ENCODE data around the gene LUZP2.

Gene LUZP2

GRCh38 chr11:24731554-24731953, 234.7 kb downstream of the LUZP2 start:
- no peak for DNase-seq

GRCh38 chr11:24734742-24735237, 237.9 kb downstream of the LUZP2 start:
- no peak for DNase-seq

- DNase-seq, result no peak
Observed at GRCh38 chr11:24738972-24739371, 242.1 kb downstream of the LUZP2 start.

GRCh38 chr11:24739637-24740036, 242.8 kb downstream of the LUZP2 start:
- DNase-seq, result no peak

GRCh38 chr11:24747275-24748251, 250.7 kb downstream of the LUZP2 start:
- no peak for DNase-seq

GRCh38 chr11:24748261-24748660, 251.4 kb downstream of the LUZP2 start:
- no peak for DNase-seq

GRCh38 chr11:24754406-24754805, 257.6 kb downstream of the LUZP2 start:
- DNase-seq, result no peak

- no peak for DNase-seq
Observed at GRCh38 chr11:24755260-24755839, 258.5 kb downstream of the LUZP2 start.

- DNase-seq, result no peak
Observed at GRCh38 chr11:24759742-24760141, 262.9 kb downstream of the LUZP2 start.

GRCh38 chr11:24760681-24761080, 263.8 kb downstream of the LUZP2 start:
- DNase-seq, result no peak

- DNase-seq, result no peak
Observed at GRCh38 chr11:24762076-24762475, 265.2 kb downstream of the LUZP2 start.

- no peak for DNase-seq
Observed at GRCh38 chr11:24767411-24767810, 270.6 kb downstream of the LUZP2 start.

- DNase-seq, result no peak
Observed at GRCh38 chr11:24773322-24773721, 276.5 kb downstream of the LUZP2 start.

- DNase-seq, result no peak
Observed at GRCh38 chr11:24779791-24780190, 282.9 kb downstream of the LUZP2 start.

GRCh38 chr11:24781288-24781687, 284.4 kb downstream of the LUZP2 start:
- no peak for DNase-seq

GRCh38 chr11:24793479-24793878, 296.6 kb downstream of the LUZP2 start:
- DNase-seq, result no peak

GRCh38 chr11:24794064-24794463, 297.2 kb downstream of the LUZP2 start:
- DNase-seq, result no peak

- no peak for DNase-seq
Observed at GRCh38 chr11:24805671-24806070, 308.8 kb downstream of the LUZP2 start.

- DNase-seq, result no peak
Observed at GRCh38 chr11:24808173-24808572, 311.3 kb downstream of the LUZP2 start.

- DNase-seq, result no peak
Observed at GRCh38 chr11:24819006-24819405, 322.2 kb downstream of the LUZP2 start.

- DNase-seq, result no peak
Observed at GRCh38 chr11:24819863-24820434, 323.1 kb downstream of the LUZP2 start.

GRCh38 chr11:24820541-24820940, 323.7 kb downstream of the LUZP2 start:
- no peak for DNase-seq

- DNase-seq, result no peak
Observed at GRCh38 chr11:24828938-24829605, 332.2 kb downstream of the LUZP2 start.

All from stimulated activated CD4-positive, alpha-beta T cell treated with anti-CD3 and anti-CD28 coated beads, Interleukin-4, amount 100 ng/mL, for 1 hour (primary cell).